KMS-11 (cell line): ENCODE data around the gene PBRM1.

Experiments
- H2AFZ ChIP-seq: fragments of 200-600 bp; sonication (generic); 2 replicates; pipeline ENCODE4 v1.6.1; 2016; ENCODE audit warnings: antibody characterized with exemption, mixed run types, low read depth
- H3K27ac ChIP-seq: fragments of 200-600 bp; sonication (generic); 2 replicates; pipeline ENCODE4 v1.6.1; 2016; ENCODE audit warnings: mild to moderate bottlenecking, mixed run types
- H3K27me3 ChIP-seq: fragments of 200-600 bp; sonication (generic); 2 replicates; pipeline ENCODE4 v1.6.1; 2017; ENCODE audit warnings: mild to moderate bottlenecking, low read depth, mixed run types, moderate library complexity; ENCODE audit not compliant: insufficient read depth
- H3K36me3 ChIP-seq: fragments of 200-600 bp; sonication (generic); 2 replicates; pipeline ENCODE4 v1.6.1; 2017; ENCODE audit warnings: mild to moderate bottlenecking, mixed run types; ENCODE audit not compliant: insufficient read depth
- H3K4me1 ChIP-seq: fragments of 200-600 bp; sonication (generic); 2 replicates; pipeline ENCODE4 v1.6.1; 2016; ENCODE audit warnings: mild to moderate bottlenecking, low read depth, mixed run types; ENCODE audit not compliant: poor library complexity, severe bottlenecking
- H3K4me2 ChIP-seq: fragments of 200-600 bp; sonication (generic); 2 replicates; pipeline ENCODE4 v1.7.0; 2016; ENCODE audit warnings: mild to moderate bottlenecking, mixed run types
- H3K4me3 ChIP-seq: fragments of 200-600 bp; sonication (generic); IDR thresholded peaks from 2 replicates; pipeline ENCODE4 v1.6.1; 2017; ENCODE audit warnings: low read depth, low read length, mixed read lengths; ENCODE audit not compliant: insufficient read depth
- H3K79me2 ChIP-seq: fragments of 200-600 bp; sonication (generic); 2 replicates; pipeline ENCODE4 v1.6.1; 2016; ENCODE audit warnings: low read depth, mixed run types; ENCODE audit not compliant: insufficient read depth
- H3K9ac ChIP-seq: fragments of 200-600 bp; sonication (generic); 2 replicates; pipeline ENCODE4 v1.6.1; 2016; ENCODE audit warnings: mild to moderate bottlenecking, mixed run types
- H4K20me1 ChIP-seq: fragments of 200-600 bp; sonication (generic); 2 replicates; pipeline ENCODE4 v1.6.1; 2016; ENCODE audit warnings: mild to moderate bottlenecking, mixed run types; ENCODE audit not compliant: insufficient read depth
- CTCF ChIP-seq: fragments of 200-600 bp; sonication (generic); conservative IDR thresholded peaks from 2 replicates; pipeline ENCODE4 v1.6.1; 2017; ENCODE audit warnings: low read depth, mild to moderate bottlenecking, antibody characterized with exemption, low read length, moderate library complexity, mixed read lengths

The PBRM1 gene

GRCh38 chr3:52636673-52637072, 49.0 kb downstream of the PBRM1 start:
- H3K9ac ChIP-seq = no peak overlapping the region
- H3K79me2 ChIP-seq = no peaks in the 10 kb centered on the region
- peaks cover 8% of the 10 kb centered on the region for H3K4me1 ChIP-seq
- H3K27me3 ChIP-seq = no peaks in the 10 kb centered on the region
- H3K36me3 ChIP-seq = no peaks in the 10 kb centered on the region
- H3K4me2 ChIP-seq = no peak overlapping the region
- TF ChIP-seq CTCF = no peak
- H3K4me3 ChIP-seq = no peak overlapping the region
- no peak overlapping the region for H3K27ac ChIP-seq
- H2AFZ ChIP-seq = no peak overlapping the region
- H4K20me1 ChIP-seq = no peaks in the 10 kb centered on the region

- no peak overlapping the region for H2AFZ ChIP-seq
- peaks cover 10% of the 10 kb centered on the region for H3K4me1 ChIP-seq
- no peak for TF ChIP-seq CTCF
- H3K4me2 ChIP-seq = no peak overlapping the region
- H4K20me1 ChIP-seq = no peaks in the 10 kb centered on the region
- H3K4me3 ChIP-seq = no peak overlapping the region
- no peaks in the 10 kb centered on the region for H3K79me2 ChIP-seq
- no peaks in the 10 kb centered on the region for H3K27me3 ChIP-seq
- no peaks in the 10 kb centered on the region for H3K36me3 ChIP-seq
- no peak overlapping the region for H3K27ac ChIP-seq
- no peak overlapping the region for H3K9ac ChIP-seq
These were observed 51.9 kb downstream of the PBRM1 start for GRCh38 chr3:52633786-52634185.

- H3K36me3 ChIP-seq = no peaks in the 10 kb centered on the region
- no peak overlapping the region for H3K27ac ChIP-seq
- no peak overlapping the region for H3K9ac ChIP-seq
- no peaks in the 10 kb centered on the region for H4K20me1 ChIP-seq
- H3K4me3 ChIP-seq = no peak overlapping the region
- no peaks in the 10 kb centered on the region for H3K27me3 ChIP-seq
- H3K79me2 ChIP-seq = no peaks in the 10 kb centered on the region
- TF ChIP-seq CTCF = no peak
- no peaks in the 10 kb centered on the region for H3K4me1 ChIP-seq
- H2AFZ ChIP-seq = no peak overlapping the region
- no peak overlapping the region for H3K4me2 ChIP-seq
These were observed 60.7 kb downstream of the PBRM1 start for GRCh38 chr3:52625041-52625440.

- Histone ChIP-seq H3K9ac (no peak overlapping the region), H3K79me2 (no peaks in the 10 kb centered on the region), H3K4me1 (no peaks in the 10 kb centered on the region), H3K36me3 (no peaks in the 10 kb centered on the region), H3K4me3 (no peak overlapping the region), H3K27me3 (no peaks in the 10 kb centered on the region), H3K27ac (no peak overlapping the region), H4K20me1 (no peaks in the 10 kb centered on the region), H3K4me2 (no peak overlapping the region), H2AFZ (no peak overlapping the region)
- no peak for TF ChIP-seq CTCF
These were observed 62.4 kb downstream of the PBRM1 start for GRCh38 chr3:52623234-52623792.
